Sciatic nerve (tissue), 2 donors: Measurements from ENCODE around the gene LEPROT. TPM values are rescaled to one million over a fixed set of nuclear protein-coding genes. Genes with fewer than 3 reads are reported as not detected.
A peak's percentile ranks its signal among the peaks of the same experiment; 100 is the strongest.
"Not testable (repeated sequence)": the region's sequence is repeated elsewhere in the genome, so short reads cannot be mapped to it uniquely, and the experiment has no call there.

Experiments used
- ATAC-seq: fragments of 200-7000 bp; cut with Tn5 transposase; one replicate; pipeline ENCODE4 v1.9.1; 2020; ENCODE audit warnings: mild to moderate bottlenecking, moderate library complexity
- DNase-seq: peaks from one replicate; pipeline ENCODE4 v3.0.0-alpha.2; 2020; ENCODE audit warnings: low spot score
- intact Hi-C: fragments of 100-400 bp; cut with DNase I; formaldehyde crosslinking; loops from one replicate; pipeline ENCODE4 v1.14.2; 2022
- total RNA-seq: library from RNA; stranded (reverse); fragmentation: NEBNext Ultra II Directional; extraction: Animal tissue kit (Norgen Biotek cat#: 25700); gene quantifications from one replicate; pipeline ENCODE4 v1.2.1, GENCODE V29; 2021
- donor health status: DM: no; HTN: no; CAD: no.
- donor health status: DM: no; HTN: no; CAD: no.

LEPROT gene
- total RNA-seq, 1 donor from 2014 or later = 97.5 TPM

DNA sequence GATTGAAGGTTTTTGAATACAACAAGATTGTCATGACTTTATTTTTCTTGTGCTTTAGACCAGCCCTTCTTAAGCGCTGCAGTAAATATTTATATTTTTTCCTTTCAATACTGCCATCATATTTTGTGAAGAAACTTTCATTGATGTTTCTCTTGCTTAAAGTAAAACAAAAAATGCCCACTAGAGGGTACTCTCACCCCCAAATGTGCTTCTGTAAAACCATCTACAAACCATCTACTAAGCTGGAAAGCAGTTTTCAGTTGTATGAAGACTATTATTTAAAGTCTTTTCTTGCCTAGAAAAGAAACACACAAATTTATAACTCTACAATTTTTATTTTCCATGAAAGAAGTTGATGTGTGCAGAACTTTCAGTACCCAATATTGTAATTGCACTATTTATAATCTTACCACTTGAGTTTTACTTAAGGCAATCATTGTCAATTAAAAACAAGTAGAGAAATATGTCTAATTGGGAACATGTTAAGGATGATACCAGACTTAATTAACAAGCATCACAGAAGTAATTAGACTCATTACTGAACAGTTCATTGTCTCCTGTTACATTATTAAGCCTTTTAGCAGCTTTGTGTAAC is 10.7 kb downstream of the LEPROT start:
- peak; percentile 66 for ATAC-seq
- DNase-seq = no peak
- intact Hi-C loops = no loop called here

GRCh38 chr1:65432918-65433317 is 12.4 kb downstream of the LEPROT start:
- no peak for ATAC-seq
- intact Hi-C loops = no loop called here

GRCh38 chr1:65434255-65434654 is 13.8 kb downstream of the LEPROT start:
- intact Hi-C loops = no loop called here
- ATAC-seq = no peak
- DNase-seq = no peak

More at GRCh38 chr1:65432918-65433317, 12.4 kb downstream of the LEPROT start:
- no peak for DNase-seq

GRCh38 chr1:65434760-65435159 is 14.3 kb downstream of the LEPROT start:
- ATAC-seq (no peak), DNase-seq (no peak)
- intact Hi-C loops = no loop called here

GRCh38 chr1:65435987-65436386 is 15.5 kb downstream of the LEPROT start:
- peak; percentile 77 for ATAC-seq
- intact Hi-C loops = no loop called here
- no peak for DNase-seq

DNA sequence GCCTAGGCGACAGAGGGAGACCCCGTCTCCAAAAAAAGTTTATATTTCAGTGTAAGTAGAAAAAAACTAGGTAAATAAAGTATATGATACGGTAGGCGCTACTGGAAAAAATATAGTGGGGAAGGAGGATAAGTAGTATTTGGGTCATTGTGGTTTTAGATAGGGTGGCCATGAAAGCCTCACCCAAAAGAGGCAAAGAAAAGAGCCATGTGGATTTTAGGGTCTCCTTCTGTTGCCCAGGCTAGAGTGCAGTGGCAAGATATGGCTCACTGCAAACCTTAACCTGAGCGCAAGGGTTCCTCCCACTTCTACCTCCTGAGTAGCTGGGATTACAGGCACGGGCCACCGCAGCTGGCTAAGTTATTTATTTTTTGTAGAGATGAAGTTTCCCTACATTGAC is 17.1 kb downstream of the LEPROT start:
- DNase-seq = no peak
- ATAC-seq = no peak
- intact Hi-C loops = no loop called here

DNA sequence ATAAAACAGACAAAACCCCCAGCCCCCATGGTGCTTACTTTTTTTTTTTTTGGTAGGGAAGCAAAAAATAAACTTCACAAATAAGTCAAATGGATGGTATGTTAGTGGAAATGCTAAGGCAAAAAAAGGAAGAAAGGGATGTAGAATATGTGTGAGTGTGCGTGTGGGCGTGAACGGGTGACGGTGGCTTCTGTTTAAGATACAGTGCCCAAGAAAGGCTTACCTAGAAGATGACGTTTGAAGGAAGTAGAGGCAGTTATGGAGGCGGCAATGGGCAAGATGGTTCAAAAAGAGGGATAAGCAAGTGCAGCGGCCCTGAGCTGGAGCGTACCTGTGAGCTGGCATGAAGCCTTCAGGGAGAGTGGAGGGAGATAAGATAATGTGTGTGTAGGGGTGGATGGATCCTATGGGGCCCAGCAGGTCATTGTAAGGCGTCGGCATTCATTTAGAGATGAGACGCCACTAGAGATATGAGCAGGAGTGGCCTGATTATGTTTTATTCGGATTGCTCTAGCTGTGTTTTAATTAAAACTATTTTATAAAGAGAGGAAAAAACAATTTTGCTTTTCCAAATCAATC is 19.9 kb downstream of the LEPROT start:
- no peak for DNase-seq
- intact Hi-C loops = no loop called here
- ATAC-seq = no peak

- ATAC-seq (no peak), DNase-seq (no peak)
- intact Hi-C loops = no loop called here
These were observed 20.4 kb downstream of the LEPROT start for GRCh38 chr1:65440915-65441314.

- ATAC-seq (no peak), DNase-seq (no peak)
- intact Hi-C loops = no loop called here
These were observed 21.0 kb downstream of the LEPROT start for GRCh38 chr1:65441464-65441863.

DNA sequence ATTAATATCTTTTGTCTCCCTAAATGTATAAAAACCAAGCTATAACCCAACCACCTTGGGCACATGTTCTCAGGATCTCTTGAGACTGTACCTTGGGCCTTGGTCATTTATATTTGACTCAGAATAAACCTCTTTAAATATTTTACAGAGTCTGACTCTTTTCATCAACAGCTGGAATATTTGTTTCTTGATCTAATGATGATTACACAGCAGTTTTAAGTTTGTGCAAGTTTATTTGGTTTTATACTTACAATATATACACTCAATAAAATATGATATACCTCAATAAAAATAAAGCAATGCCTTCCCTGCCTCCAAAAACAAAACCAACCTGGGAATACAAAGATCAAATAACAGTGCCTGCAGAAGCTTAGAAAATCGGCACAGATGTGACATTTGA is 22.0 kb downstream of the LEPROT start:
- intact Hi-C loops = no loop called here
- no peak for DNase-seq
- ATAC-seq = no peak

DNA sequence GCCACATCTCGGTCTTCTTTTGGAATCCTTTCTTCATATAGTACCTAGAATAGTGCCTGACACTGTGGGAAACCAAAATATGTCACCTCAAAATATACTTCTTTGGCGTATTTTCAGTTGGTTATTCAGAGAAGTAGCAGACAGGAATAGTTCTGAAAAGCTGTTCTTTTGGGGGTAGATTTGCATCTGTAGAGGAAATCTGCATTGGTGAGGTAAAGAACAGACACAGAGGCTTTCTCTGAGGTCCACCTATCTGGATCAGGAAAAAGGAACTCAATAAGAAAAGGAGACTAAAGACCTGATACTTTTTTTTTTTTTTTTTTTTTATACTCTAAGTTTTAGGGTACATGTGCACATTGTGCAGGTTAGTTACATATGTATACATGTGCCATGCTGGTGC is 23.2 kb downstream of the LEPROT start:
- DNase-seq = no peak
- intact Hi-C loops = no loop called here
- no peak for ATAC-seq

DNA sequence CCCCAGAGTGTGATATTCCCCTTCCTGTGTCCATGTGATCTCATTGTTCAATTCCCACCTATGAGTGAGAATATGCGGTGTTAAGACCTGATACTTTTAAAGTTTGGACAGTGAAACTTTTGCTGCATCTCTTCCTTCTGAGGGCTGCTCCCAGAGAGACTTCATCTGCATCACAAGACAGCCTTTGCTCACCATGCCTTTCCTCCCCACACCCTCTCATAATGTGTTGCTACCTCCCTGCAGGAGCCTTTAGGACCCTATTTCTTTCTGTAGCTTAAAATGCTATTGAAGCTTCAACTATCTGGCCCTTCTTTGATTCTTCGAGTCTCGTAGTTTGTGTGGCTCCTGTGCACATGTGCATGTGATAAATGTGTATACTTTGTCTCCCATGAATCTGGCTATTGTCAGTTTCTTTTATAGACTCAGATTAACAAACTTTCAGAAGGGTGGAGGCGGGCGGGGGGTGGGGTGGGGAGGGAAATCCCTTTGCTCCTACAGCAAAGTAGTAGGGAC is 23.7 kb downstream of the LEPROT start:
- no peak for DNase-seq
- intact Hi-C loops = no loop called here
- no peak for ATAC-seq

DNA sequence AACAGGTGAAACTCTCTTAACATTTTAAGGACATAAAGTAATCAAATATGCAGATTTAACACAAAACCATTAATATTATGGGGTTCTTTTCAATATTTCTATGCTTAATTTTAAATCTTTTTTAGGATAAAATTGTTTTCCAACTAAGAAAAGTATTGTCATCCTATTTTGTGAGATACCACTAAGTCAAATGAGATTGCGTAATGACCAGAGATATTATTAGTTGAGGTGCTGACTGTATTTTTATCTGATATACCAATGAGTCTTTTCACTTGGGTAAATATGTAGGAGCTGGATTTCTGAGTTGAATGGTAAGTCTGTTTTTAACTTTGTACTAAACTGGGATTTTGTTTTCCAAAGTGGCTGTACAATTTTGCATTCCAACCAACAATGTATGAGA is 25.4 kb downstream of the LEPROT start:
- DNase-seq = no peak
- intact Hi-C loops = no loop called here
- ATAC-seq = no peak

DNA sequence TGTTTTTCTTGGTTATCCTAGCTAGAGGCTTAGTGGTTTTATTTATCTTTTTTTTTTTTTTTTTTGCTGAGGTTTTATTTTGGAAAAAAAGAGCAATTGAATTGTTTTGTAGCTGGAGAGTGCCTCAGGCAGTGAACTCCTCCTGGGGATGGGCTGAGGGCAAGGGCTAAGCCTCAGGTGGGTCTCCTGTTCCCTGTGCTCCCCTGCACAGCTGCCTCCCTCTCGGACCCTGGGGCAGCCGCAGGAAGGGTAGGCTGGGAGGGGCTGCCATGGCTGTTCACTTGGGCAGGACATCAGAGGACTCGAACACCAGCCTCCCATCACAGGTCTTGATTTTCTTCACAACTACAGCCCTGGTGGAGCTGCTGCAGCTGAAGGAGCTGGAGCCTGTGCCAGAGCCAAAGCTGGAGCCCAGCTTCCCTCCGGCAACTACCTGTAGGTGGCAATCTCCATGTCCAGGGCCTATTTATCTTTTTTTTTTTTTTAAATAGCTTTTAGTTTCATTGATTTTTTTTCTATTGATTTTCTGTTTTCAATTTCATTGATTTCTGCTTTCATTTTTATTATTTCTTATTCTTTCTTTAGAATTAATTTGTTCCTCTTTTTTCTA is 28.9 kb downstream of the LEPROT start:
- no peak for ATAC-seq
- intact Hi-C loops = no loop called here
- DNase-seq = no peak

- DNase-seq, ATAC-seq, intact Hi-C loops: not testable (repeated sequence)
These were observed 35.2 kb downstream of the LEPROT start for GRCh38 chr1:65455678-65456077.

GRCh38 chr1:65456481-65456880 is 36.0 kb downstream of the LEPROT start:
- intact Hi-C loops = no loop called here
- ATAC-seq = no peak
- no peak for DNase-seq

DNA sequence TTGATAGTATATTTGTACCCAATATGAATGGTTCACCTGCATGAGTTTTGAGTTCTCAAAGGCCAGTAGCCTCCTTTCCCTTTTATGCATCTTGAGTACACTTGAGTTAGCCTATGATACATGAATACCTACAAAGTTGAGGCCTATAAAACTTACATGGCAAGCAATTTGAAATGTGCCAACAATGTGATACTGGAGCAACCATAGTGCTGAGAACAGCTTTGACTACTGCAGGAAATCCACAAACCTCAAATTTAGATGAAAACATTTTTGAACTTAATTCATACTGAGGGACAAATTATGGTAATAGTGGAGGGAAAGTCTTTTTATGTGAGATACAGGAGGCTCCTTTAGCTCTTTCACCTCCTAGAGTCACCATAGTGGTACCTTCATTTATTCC is 37.4 kb downstream of the LEPROT start:
- no peak for ATAC-seq
- intact Hi-C loops = no loop called here

GRCh38 chr1:65458730-65459396 is 38.4 kb downstream of the LEPROT start:
- intact Hi-C loops = no loop called here
- DNase-seq = no peak
- no peak for ATAC-seq

More for the DNA sequence above, 37.4 kb downstream of the LEPROT start:
- no peak for DNase-seq

GRCh38 chr1:65459397-65459768 is 38.9 kb downstream of the LEPROT start:
- ATAC-seq = no peak
- intact Hi-C loops = no loop called here
- no peak for DNase-seq

DNA sequence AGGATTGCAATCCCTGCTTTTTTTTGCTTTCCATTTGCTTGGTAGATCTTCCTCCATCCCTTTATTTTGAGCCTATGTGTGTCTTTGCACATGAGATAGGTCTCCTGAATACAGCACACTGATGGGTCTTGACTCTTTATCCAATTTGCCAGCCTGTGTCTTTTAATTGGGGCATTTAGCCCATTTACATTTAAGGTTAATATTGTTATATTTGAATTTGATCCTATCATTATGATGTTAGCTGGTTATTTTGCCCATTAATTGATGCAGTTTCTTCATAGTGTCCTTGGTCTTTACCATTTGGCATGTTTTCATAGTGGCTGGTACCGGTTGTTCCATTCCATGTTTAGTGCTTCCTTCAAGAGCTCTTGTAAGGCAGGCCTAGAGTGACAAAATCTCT is 45.4 kb downstream of the LEPROT start:
- DNase-seq, ATAC-seq, intact Hi-C loops: not testable (repeated sequence)
